ENCODE results near the gene MX2. TPM values are rescaled to one million over a fixed set of nuclear protein-coding genes. Genes with fewer than 3 reads are reported as not detected.

Gene MX2
- total and polyA plus RNA-seq, 10 of the 15 experiments (the other 5 are each of a cell fraction or from before 2014, with no cell fraction given), result 10.5 to 167 (median 46.1) TPM

DNA sequence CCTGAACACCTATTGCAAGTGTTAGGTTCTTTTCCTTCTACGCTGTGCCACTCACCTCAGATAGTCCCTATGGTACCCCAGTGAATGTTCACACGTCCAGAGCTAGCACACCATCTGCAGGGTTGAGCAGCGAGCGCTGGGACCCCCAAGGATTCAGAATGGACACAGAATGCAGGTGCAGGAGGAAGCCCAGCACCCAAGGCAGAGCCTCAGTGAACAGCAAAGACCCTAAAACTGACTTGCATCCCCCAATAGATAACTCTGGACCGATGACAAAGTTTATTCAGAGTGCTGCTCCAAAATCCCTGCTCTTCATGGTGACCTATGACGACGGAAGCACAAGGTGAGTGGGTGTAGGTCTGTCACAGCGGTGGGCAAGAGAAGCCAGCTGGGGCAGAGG lies 15.1 kb upstream of the MX2 start:
- in situ Hi-C loops (cut with MboI) (no loop called here), intact Hi-C loops (cut with micrococcal nuclease; ENCODE audit: unreplicated experiment) (no loop called here)
- no peak overlapping the region for H3K4me3 ChIP-seq
- no peak overlapping the region for H3K27ac ChIP-seq (ENCODE audit: control insufficient read depth, insufficient read depth)
- ChIA-PET POLR2A (no interaction called here), SMC1A (ENCODE audit: uncharacterized antibody, unreplicated experiment) (interaction anchor here (1.6 kb wide), 1 partner anchor 64 kb away, joined by 4 read pairs; no protein-coding TSS in a partner anchor), CTCF (no interaction called here), RAD21 (ENCODE audit: unreplicated experiment) (no interaction called here)
- no TSS peak for BruUV-seq (replicated peaks)
- no peak for TF ChIP-seq TCF3 (IDR thresholded peaks at IDR 0.05; ENCODE audit: borderline replicate concordance, insufficient read depth, low read depth, low read length)
- TF ChIP-seq MEF2A (IDR thresholded peaks at IDR 0.05; ENCODE audit: insufficient read depth, low read depth, low read length), result no peak
- TF ChIP-seq, protein P1, sequence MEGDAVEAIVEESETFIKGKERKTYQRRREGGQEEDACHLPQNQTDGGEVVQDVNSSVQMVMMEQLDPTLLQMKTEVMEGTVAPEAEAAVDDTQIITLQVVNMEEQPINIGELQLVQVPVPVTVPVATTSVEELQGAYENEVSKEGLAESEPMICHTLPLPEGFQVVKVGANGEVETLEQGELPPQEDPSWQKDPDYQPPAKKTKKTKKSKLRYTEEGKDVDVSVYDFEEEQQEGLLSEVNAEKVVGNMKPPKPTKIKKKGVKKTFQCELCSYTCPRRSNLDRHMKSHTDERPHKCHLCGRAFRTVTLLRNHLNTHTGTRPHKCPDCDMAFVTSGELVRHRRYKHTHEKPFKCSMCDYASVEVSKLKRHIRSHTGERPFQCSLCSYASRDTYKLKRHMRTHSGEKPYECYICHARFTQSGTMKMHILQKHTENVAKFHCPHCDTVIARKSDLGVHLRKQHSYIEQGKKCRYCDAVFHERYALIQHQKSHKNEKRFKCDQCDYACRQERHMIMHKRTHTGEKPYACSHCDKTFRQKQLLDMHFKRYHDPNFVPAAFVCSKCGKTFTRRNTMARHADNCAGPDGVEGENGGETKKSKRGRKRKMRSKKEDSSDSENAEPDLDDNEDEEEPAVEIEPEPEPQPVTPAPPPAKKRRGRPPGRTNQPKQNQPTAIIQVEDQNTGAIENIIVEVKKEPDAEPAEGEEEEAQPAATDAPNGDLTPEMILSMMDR (IDR thresholded peaks at IDR 0.05 in 2 of 3, conservative IDR thresholded peaks at IDR 0.05 in 1 of 3; ENCODE audit: control insufficient read depth in 2 of 3, extremely low read depth in 1 of 3, insufficient read depth in 1 of 3, low read depth in 3 of 3, low read length in 3 of 3), result no peak
- no peak for TF ChIP-seq HDGF (IDR thresholded peaks at IDR 0.05)
- TF ChIP-seq SP1 (IDR thresholded peaks at IDR 0.05; ENCODE audit: low read depth, low read length), result no peak
- no peak for TF ChIP-seq ZZZ3 (IDR thresholded peaks at IDR 0.05; ENCODE audit: control insufficient read depth, insufficient read length, low read depth)
- TF ChIP-seq SIN3A (IDR thresholded peaks at IDR 0.05; ENCODE audit: low read depth, low read length), result no peak
- TF ChIP-seq SRF (IDR thresholded peaks at IDR 0.05; ENCODE audit: low read depth in 2 of 2, low read length in 2 of 2), result no peak
- TF ChIP-seq, protein P2, sequence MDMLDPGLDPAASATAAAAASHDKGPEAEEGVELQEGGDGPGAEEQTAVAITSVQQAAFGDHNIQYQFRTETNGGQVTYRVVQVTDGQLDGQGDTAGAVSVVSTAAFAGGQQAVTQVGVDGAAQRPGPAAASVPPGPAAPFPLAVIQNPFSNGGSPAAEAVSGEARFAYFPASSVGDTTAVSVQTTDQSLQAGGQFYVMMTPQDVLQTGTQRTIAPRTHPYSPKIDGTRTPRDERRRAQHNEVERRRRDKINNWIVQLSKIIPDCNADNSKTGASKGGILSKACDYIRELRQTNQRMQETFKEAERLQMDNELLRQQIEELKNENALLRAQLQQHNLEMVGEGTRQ (IDR thresholded peaks at IDR 0.05; ENCODE audit: borderline replicate concordance, low read depth, low read length), result no peak
- no peak for TF ChIP-seq ZNF384 (IDR thresholded peaks at IDR 0.05; ENCODE audit: borderline replicate concordance, low read depth, low read length)
- no peaks in the 10 kb centered on the region for H4K20me1 ChIP-seq (ENCODE audit: control insufficient read depth, insufficient read depth)
- H3K9me3 ChIP-seq (replicated peaks; ENCODE audit: control insufficient read depth, insufficient read depth, low read length), result no peaks in the 10 kb centered on the region; the same call in 2 of the 3 replicates
- H3K4me1 ChIP-seq (ENCODE audit: control insufficient read depth, insufficient read depth, low read length), result no peaks in the 10 kb centered on the region
- no peaks in the 10 kb centered on the region for H3K79me2 ChIP-seq (ENCODE audit: control insufficient read depth, insufficient read depth, low read length)
- no peaks in the 10 kb centered on the region; a peak in 1 of 4 replicates for H3K27me3 ChIP-seq (replicated peaks in 1 of 2; ENCODE audit: control insufficient read depth in 2 of 2, insufficient read depth in 2 of 2, low read length in 1 of 2)
- FAIRE-seq (no peak), ATAC-seq (no peak), DNase-seq (ENCODE audit: low read depth, low spot score) (no peak)
- WGBS (ENCODE audit: insufficient coverage, insufficient replicate concordance, low lambda C conversion rate, missing lambda C conversion rate), result 21% methylated on average over 8 of the region's 8 CpGs
- no peaks in the 10 kb centered on the region for H3K36me3 ChIP-seq (ENCODE audit: control insufficient read depth in 2 of 2, insufficient read depth in 2 of 2, low read length in 1 of 2)
- H2AFZ ChIP-seq (ENCODE audit: control insufficient read depth, low read depth, low read length), result no peak overlapping the region
- no peak overlapping the region for H3K4me2 ChIP-seq (ENCODE audit: control insufficient read depth, insufficient read depth)
- no peak overlapping the region for H3K9ac ChIP-seq (ENCODE audit: control insufficient read depth, insufficient read depth, low read length)

All from GM12878 (cell line).